Smooth muscle cell (in vitro differentiated cells): ENCODE measurements around the gene GCSAML. TPM values are rescaled to one million over a fixed set of nuclear protein-coding genes. Genes with fewer than 3 reads are reported as not detected.
A peak's percentile ranks its signal among the peaks of the same experiment; 100 is the strongest.

Source experiments
- DNase-seq: peaks from one replicate; lab custom pipeline; 2025; ENCODE audit not compliant: unreplicated experiment; lab: John Stamatoyannopoulos, UW
- H2AFZ ChIP-seq: fragments of 200-600 bp; sonication (generic); 2 replicates; pipeline ENCODE4 v1.6.0; 2016; ENCODE audit warnings: antibody characterized with exemption, low read depth, mild to moderate bottlenecking
- H3F3A ChIP-seq: fragments of 200-600 bp; sonication (generic); 2 replicates; pipeline ENCODE4 v1.6.0; 2017; ENCODE audit warnings: antibody characterized with exemption, low read depth
- H3K27ac ChIP-seq: fragments of 200-600 bp; sonication (generic); 2 replicates; pipeline ENCODE4 v1.5.1; 2016; ENCODE audit warnings: low read depth, mild to moderate bottlenecking
- H3K27me3 ChIP-seq: fragments of 200-600 bp; sonication (generic); 2 replicates; pipeline ENCODE4 v1.6.1; 2016; ENCODE audit warnings: low read depth, mild to moderate bottlenecking
- H3K36me3 ChIP-seq: fragments of 200-600 bp; sonication (generic); 2 replicates; pipeline ENCODE4 v1.5.1; 2016; ENCODE audit warnings: low read depth
- H3K4me1 ChIP-seq: fragments of 200-600 bp; sonication (generic); 2 replicates; pipeline ENCODE4 v1.5.1; 2016; ENCODE audit warnings: low read depth
- H3K4me2 ChIP-seq: fragments of 200-600 bp; sonication (generic); 2 replicates; pipeline ENCODE4 v1.6.0; 2016; ENCODE audit warnings: mild to moderate bottlenecking
- H3K4me3 ChIP-seq: fragments of 200-600 bp; sonication (generic); 2 replicates; pipeline ENCODE4 v1.5.1; 2016; ENCODE audit warnings: mild to moderate bottlenecking
- H3K79me2 ChIP-seq: fragments of 200-600 bp; sonication (generic); 2 replicates; pipeline ENCODE4 v1.6.0; 2016; ENCODE audit warnings: low read depth, mild to moderate bottlenecking
- H3K9ac ChIP-seq: fragments of 200-600 bp; sonication (generic); 2 replicates; pipeline ENCODE4 v1.6.0; 2016; ENCODE audit warnings: low read depth
- H3K9me3 ChIP-seq: fragments of 200-600 bp; sonication (generic); replicated peaks from 2 replicates; pipeline ENCODE4 v1.5.1; 2016; ENCODE audit warnings: low read depth
- H4K20me1 ChIP-seq: fragments of 200-600 bp; sonication (generic); 2 replicates; pipeline ENCODE4 v1.6.0; 2016; ENCODE audit warnings: low read depth
- CTCF ChIP-seq: fragments of 200-600 bp; sonication (generic); IDR thresholded peaks from 2 replicates; pipeline ENCODE4 v1.5.1; 2017; ENCODE audit warnings: borderline replicate concordance, mild to moderate bottlenecking, antibody characterized with exemption; ENCODE audit not compliant: insufficient read depth, poor library complexity, severe bottlenecking
- WGBS: methylation state at CpG from one replicate; pipeline ENCODE4 v1.1.7; 2016; ENCODE audit warnings: low lambda C conversion rate; 5-methylcytosine and 5-hydroxymethylcytosine counted together
- polyA plus RNA-seq: library from polyadenylated mRNA; unstranded; fragments of >200 nt; fragmentation: Nextera tagmentation; extraction: Ambion mirVana; gene quantifications from 2 replicates; pipeline ENCODE4 v1.2.1, GENCODE V29; 2016
- total RNA-seq: library from RNA; depleted of rRNA; stranded (reverse); fragments of >200 nt; gene quantifications from 2 replicates; pipeline ENCODE4 v1.2.3, GENCODE V29; 2014

GCSAML gene
- total and polyA plus RNA-seq, 2 experiments from 2014 or later = not detected

GRCh38 chr1:247557926-247558674, 9.2 kb downstream of the GCSAML start:
- Histone ChIP-seq H3K9ac (no peak overlapping the region), H2AFZ (no peak overlapping the region), H3F3A (peaks cover 7% of the 10 kb centered on the region), H4K20me1 (no peaks in the 10 kb centered on the region), H3K79me2 (no peaks in the 10 kb centered on the region), H3K4me2 (peak overlapping the region; percentile 7), H3K9me3 (no peaks in the 10 kb centered on the region), H3K27ac (peak overlapping the region; percentile 49), H3K4me3 (no peak overlapping the region), H3K36me3 (no peaks in the 10 kb centered on the region), H3K4me1 (peaks cover 5% of the 10 kb centered on the region), H3K27me3 (no peaks in the 10 kb centered on the region)
- no peak for TF ChIP-seq CTCF
- WGBS = 25% methylated on average over 2 of the region's 2 CpGs
- DNase-seq = no peak

GRCh38 chr1:247561711-247562110, 12.8 kb downstream of the GCSAML start:
- H3K4me1 ChIP-seq = peaks cover 5% of the 10 kb centered on the region
- H3K27me3 ChIP-seq = no peaks in the 10 kb centered on the region
- WGBS = 81% methylated on average over 10 of the region's 10 CpGs
- no peak overlapping the region for H3K4me3 ChIP-seq
- H3K9ac ChIP-seq = no peak overlapping the region
- no peaks in the 10 kb centered on the region for H3K79me2 ChIP-seq
- H3K27ac ChIP-seq = no peak overlapping the region
- H3K4me2 ChIP-seq = no peak overlapping the region
- DNase-seq = no peak
- no peaks in the 10 kb centered on the region for H4K20me1 ChIP-seq
- H2AFZ ChIP-seq = no peak overlapping the region
- no peaks in the 10 kb centered on the region for H3K9me3 ChIP-seq
- peaks cover 7% of the 10 kb centered on the region for H3F3A ChIP-seq
- no peak for TF ChIP-seq CTCF
- H3K36me3 ChIP-seq = no peaks in the 10 kb centered on the region

GRCh38 chr1:247562198-247562597, 13.3 kb downstream of the GCSAML start:
- H3K27ac ChIP-seq = no peak overlapping the region
- DNase-seq = no peak
- H3F3A ChIP-seq = peaks cover 7% of the 10 kb centered on the region
- no peak overlapping the region for H2AFZ ChIP-seq
- TF ChIP-seq CTCF = no peak
- H3K36me3 ChIP-seq = no peaks in the 10 kb centered on the region
- no peak overlapping the region for H3K4me2 ChIP-seq
- H3K9ac ChIP-seq = no peak overlapping the region
- no peaks in the 10 kb centered on the region for H3K27me3 ChIP-seq
- WGBS = 78% methylated on average over 9 of the region's 9 CpGs
- no peaks in the 10 kb centered on the region for H4K20me1 ChIP-seq
- H3K4me1 ChIP-seq = peaks cover 5% of the 10 kb centered on the region
- no peaks in the 10 kb centered on the region for H3K79me2 ChIP-seq
- H3K4me3 ChIP-seq = no peak overlapping the region
- H3K9me3 ChIP-seq = no peaks in the 10 kb centered on the region

GRCh38 chr1:247574236-247574635, 25.3 kb downstream of the GCSAML start:
- Histone ChIP-seq H3K9ac (no peak overlapping the region), H3K36me3 (no peaks in the 10 kb centered on the region), H2AFZ (no peak overlapping the region), H3K4me3 (no peak overlapping the region), H3K4me2 (no peak overlapping the region), H4K20me1 (no peaks in the 10 kb centered on the region), H3K27ac (no peak overlapping the region), H3K9me3 (peaks cover 2% of the 10 kb centered on the region), H3F3A (no peaks in the 10 kb centered on the region), H3K27me3 (no peaks in the 10 kb centered on the region), H3K79me2 (no peaks in the 10 kb centered on the region), H3K4me1 (no peaks in the 10 kb centered on the region)
- no peak for DNase-seq
- WGBS = 64% methylated on average over 1 of the region's 1 CpG
- no peak for TF ChIP-seq CTCF
